A673 (cell line): ENCODE measurements around the gene CCDC88C.

Experiments used
- CTCF ChIP-seq: fragments of 300-800, 200-600 bp; sonication (generic); conservative IDR thresholded peaks from 2 replicates; pipeline ENCODE4 v1.5.1; 2017; ENCODE audit warnings: low read depth, mild to moderate bottlenecking, antibody characterized with exemption, low read length, moderate library complexity, mixed read lengths
- EZH2 ChIP-seq: fragments of 200-600 bp; sonication (generic); IDR thresholded peaks from 2 replicates; pipeline ENCODE4 v1.6.1; 2017; ENCODE audit warnings: borderline replicate concordance, low read depth, mild to moderate bottlenecking, mixed read lengths, antibody characterized with exemption, low read length; ENCODE audit not compliant: poor library complexity, severe bottlenecking

GRCh38 chr14:91332171-91332985, 85.2 kb downstream of the CCDC88C start:
- no peak for TF ChIP-seq CTCF
- no peak for TF ChIP-seq EZH2
